ENCODE results near the gene MTURN.

Gene MTURN

DNA sequence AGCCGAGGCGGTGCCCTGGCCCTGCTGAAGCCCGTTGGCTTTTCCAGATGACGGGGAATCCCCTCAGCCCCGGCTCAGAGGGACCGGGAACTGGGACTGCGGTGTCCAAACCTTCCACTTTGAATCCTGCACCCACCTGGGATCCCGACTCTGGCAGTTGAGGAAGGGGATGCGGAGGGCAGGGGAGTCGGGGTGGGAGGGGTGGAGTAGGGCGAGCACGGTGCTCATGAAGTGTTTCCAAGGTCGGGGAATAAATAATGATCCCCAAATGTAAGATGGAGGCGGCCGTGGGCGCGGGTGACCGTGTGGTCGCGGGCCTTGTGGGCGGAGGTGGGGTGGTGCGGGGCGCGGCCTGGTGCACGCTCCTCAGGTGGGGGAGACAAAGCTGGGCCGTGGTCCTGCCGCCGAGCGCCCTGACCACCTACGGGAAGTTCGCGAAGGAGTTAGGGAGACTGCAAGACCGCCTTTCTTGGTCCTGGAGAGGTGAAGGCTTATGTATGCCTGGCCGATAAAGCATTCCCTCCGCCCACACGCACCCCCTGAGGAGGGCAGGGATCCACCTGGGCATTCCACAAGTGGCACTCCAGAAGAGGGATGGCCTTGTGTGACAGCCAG, 1.4 kb downstream of the MTURN start:
- DNase-seq, result no peak

DNA sequence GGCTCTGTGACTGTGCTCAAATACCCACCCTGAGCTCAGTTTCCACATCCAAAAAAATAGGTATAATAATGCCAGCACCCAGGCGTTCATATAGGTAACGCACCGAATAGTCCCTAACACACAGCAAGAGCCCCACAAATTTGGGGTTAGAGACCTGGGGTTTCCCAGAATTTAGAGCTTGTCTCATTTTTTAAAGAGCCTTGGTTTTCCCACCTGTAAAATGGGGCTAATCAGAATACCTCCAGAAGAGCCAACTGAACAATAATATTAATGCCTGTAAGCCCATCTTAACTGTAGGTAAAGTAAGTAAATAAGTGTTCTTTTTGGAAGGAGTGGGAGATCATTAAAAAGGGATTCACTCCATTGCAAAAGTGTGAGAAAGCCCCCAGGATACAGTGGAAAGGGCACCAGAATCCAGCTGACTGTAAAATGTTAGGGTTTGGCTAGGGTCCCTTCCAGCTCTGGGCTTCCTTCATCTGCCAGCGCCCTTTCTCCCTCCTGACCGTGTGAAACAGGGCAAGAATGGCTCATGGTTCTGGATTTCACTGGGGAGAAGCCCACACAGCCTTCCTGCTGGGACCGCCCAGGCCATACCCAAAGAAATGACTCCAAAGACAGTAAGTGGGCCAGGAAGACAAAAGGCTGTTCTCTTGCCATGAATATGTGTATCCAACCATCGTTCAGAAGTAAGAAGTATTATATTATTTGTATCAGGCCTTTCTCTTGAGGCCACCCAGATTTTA, 2.1 kb downstream of the MTURN start:
- no peak for DNase-seq

DNA sequence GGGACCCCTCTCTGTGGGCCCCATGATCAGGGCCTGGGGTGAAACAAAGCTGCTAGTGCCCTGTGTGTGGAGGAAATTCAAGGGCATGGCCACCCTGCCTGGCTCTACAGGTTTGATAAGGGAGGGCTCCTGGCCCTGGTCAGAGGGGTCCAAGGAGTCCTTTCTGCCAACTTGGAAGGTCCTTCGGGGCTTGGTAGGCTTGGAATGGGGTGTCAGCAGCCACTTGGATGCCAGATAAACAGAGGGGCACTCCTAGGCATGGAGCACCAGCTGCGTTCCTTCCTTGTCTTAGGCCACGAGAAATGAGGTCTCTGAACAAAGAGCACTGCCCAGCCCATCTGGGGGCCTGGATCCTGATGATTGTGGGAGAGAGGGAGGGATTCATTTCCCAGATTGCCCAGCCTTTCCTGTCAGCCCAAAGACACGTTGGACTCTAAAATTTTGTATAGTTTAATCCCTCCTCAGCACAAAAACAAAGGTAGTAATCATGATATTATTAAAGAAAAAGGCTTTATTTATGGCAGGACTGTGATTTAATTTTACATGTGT, 5.1 kb downstream of the MTURN start:
- no peak for DNase-seq

DNA sequence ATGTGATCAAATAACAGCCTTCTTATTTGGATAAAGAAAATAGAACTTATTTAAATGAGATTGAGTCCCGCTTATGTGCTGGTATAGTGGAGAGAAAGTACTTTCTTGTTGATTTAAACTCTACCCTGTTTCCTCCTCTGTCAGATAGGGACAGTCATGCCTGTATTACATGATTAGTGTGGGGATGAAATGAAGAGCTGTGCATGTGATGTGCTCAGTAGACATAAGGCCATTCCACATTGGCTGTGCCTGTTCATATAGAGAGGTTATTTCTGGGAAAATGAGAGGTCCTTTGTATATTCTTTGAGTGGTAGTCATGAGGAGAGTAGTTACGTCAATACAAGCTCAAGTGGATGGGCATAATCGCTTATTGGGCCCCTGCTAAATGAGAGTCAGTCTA, 5.7 kb downstream of the MTURN start:
- DNase-seq, result no peak

DNA sequence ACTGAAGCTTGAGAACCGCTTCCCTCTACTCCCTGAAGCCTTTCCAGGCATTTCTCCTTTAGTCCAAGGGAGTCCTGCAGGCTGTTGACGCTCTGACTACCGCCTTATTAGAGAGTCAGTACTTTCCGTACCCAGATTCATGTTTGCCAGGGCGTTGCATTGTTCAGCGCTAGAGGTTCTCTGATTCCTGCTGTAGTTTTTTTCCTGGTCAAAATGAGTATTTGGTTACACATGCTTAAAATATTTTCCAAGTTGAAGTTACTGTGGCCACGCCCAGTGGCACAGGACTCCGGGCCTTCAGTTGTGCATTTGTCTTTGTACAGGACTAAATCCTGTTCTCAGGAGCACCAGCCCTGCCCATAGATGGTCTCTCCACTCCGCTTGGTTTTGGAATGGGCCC, 7.9 kb downstream of the MTURN start:
- no peak for DNase-seq

DNA sequence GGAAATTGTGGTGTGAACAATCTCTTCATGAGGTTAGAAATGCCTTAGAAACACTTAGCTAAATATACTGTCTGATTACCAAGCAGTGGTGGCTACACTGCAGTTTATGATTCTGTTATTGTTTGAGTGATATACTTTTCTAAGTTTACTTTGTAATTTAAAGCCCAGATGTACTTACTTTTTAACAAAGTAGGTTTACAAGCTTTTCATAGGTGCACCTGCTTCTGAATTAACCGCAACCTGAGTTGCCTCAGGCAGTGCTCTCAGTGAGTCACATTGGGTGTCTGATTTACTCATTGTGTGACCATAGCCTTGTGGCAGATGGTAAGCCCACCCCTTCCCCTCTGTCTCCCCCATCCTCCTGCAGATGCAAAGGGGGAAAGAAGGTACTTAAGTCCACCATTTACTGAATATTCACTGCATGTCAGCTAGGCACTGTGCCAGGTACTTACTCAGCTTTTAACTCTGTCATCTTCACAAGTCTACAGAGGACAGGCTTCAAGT, 9.0 kb downstream of the MTURN start:
- no peak for DNase-seq

DNA sequence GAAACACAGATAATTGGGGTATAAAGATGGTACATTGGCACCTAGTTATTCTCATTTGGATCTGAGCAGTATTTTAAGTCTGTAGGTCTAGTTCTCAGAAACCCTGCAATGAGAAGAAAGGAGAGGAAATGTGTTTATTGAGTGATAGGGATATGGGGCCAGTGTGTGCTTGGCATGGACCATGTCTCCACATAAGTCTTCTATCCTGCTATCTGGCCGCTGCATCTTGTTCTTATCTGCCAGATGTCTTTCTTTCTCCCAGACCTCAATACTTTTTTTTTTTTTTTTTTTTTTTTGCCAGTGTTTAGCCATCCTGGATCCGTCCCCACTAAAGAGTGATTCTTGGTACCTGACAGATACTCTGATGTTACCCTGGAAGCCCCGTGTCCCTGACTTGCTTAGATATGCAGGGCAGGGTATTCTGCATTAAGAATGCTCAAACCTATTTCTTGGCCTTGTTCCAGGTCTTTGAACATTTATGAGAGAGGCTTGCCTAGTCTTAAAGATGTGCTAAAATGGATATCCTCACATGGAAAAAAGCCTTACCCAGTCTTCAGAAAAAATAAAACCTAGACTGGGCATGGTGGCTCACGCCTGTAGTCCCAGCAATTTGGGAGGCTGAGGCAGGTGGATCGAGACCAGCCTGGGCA, 10.0 kb downstream of the MTURN start:
- no peak for DNase-seq

DNA sequence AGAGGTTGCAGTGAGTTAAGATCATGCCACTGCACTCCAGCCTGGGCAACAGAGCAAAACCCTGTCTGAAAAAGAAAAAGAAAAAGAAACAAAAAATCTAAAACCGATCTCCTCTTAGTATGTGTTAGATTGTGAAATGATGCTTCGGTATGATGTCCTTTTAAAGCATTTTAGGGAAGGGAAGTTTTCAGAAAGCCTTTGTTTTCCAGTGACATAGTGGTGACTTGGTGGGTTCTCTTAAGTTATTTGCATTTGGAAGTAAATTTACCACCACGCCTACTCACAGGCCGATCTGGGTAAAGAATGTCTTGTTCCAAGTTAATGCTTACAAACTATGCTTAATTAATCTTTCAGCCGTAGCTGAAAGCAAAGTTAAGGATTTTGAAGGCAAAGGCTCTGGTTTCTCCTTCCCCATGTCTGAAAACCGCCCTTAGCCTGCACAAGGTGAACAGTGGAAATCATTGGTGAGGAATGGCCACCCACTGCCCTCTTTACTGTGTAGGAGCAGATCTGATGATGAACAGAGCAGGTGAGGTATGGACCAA, 10.7 kb downstream of the MTURN start:
- DNase-seq, result no peak

DNA sequence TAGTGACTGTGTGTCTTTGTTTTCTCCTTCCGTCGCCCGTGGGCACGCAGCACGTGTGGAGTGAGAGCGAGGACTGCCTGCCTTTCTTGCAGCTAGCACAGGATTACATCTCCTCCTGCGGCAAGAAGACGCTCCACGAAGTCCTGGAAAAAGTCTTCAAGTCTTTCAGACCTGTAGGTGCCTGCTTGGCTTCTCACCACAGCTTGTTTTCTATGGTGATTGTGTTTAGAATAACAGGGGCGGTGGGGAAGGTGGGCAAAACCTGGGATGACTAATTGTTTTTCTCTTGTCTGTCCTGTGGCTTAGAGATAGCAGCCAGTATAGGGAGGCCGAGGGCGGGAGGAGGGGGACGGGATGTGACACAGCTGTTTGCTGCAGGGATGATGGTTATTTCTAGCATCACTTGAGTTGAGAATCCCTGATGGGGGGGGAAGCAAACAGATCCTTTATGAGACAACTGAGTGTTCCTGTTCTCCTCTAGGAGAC, 11.4 kb downstream of the MTURN start:
- no peak for DNase-seq

DNA sequence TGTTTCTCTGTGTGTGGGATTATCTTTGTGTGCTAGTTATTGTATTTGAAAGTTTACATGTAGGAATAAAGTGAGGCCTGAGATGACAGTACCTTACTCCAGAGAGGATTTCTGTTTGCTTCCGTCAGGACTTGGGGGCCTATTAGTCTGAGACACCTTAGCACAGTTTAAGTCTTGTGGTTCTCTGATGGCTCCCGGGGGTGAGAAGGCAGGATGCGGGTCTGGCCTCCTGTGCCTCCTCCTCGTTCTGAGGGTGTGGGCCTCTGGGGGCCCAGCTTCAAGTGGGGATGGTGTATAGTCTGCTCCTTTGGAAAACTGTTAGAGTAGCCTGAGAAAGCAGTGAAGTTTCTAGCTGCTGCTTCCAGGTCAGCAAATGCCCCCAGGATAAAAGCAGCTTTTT, 12.4 kb downstream of the MTURN start:
- no peak for DNase-seq

DNA sequence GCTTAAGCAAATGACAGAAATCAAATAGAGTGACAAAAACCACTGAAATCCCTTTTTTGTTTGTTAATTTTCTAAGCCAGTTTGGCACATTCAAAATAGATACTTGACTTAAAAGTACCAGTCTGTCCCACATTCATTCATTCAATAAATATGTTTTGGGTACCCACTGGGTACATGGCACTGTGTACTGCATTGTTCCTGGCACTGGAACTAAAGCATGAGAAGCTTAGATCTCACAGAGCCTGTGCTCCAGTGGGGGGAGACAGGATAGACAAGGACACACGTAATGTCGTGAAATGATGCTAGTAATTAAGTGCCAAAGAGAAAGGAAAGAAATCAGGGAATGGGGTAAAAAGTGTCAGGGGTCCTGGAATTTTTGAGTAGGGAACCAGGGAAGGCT, 13.0 kb downstream of the MTURN start:
- no peak for DNase-seq

DNA sequence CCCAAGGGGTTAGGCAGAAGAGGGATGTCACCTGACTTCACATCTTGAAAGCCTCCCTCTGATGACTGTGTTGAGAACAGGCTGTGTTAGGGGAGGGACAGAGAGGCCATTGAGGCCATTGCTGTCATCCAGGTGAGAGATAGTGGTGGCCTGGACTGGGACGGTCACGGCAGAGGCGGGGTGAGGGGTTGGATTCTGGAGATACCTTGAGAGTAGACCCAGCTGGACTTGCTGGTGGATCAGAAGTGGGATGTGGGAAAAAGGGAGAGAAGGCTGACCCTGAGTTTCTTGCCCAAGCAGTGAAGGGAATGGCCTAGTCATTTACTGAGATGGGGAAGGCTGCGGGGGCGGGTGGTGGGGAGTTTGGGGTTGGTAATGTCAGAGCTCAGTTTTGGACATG, 13.6 kb downstream of the MTURN start:
- DNase-seq, result no peak

DNA sequence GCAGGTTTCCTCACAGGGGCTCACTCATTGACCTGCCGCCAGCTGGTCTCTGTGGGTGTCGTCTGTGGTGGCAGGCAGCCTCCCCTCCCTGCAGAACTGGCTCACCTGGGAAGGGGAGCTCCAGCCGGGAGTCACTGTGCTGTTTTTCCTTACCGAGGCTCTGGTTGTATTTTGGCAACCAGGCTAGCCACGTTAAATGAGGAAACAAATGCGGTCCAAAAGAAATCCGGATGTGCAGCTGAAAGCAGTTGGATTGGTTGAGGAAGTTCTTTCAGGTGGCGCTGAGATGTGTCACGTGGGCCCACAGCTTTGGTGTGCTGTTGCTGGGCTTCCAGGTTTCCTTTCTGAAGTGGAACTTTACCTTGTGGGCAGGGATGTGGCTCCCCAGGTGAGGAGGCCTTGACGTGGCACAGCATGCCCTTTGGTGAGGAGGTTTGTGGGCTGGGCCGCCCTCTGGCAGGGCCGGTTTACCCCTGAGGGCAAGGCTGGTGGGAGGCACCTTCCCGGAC, 14.2 kb downstream of the MTURN start:
- DNase-seq, result no peak

DNA sequence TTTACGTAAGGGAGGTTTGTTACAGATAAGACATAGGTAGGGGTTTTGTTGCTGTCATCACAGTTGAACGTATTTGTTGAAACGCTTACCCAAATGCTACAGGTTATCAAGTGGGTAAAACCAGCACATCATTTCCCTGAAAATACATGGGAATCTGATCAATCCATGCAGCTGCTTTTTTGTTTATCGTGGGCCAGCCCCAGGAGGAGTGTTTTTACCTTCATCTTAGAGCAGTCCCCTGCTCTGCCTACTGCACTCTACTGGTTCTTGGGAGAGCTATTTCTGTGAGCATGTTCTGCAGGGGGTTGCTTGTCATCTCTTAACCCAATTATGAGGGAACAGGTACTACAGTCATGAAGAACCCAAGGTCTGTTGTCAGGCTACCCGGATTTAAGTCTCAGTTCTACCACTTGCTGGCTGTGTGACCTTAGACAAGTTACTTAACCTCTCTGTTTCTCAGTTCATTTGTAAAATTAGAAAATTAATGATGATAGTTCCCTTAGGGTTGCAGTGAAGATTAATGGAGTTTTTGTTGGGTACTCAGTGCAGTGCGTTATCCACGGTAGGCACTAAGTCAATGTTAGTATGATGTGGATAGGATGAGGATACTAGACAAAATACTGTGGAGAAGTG, 15.0 kb downstream of the MTURN start:
- no peak for DNase-seq

DNA sequence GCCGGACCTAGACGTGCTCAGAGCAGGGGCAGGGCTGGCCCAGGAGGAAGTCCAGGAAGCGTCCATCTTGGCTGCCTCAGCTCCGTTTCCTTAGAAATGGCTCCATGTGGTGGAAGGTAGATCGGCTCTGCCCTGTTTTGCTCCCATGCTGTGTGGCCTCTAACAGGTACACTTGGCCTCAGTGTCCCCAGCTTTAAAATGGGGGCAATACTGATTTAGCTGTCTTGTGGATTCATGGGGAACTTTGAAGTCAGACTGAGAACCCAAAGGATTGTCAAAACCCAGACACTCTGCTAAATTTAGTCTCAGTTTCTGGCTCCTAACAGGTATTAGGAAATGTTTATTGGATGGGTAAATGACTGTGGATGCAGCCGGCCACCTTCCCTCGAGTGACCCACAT, 15.9 kb downstream of the MTURN start:
- DNase-seq, result no peak

DNA sequence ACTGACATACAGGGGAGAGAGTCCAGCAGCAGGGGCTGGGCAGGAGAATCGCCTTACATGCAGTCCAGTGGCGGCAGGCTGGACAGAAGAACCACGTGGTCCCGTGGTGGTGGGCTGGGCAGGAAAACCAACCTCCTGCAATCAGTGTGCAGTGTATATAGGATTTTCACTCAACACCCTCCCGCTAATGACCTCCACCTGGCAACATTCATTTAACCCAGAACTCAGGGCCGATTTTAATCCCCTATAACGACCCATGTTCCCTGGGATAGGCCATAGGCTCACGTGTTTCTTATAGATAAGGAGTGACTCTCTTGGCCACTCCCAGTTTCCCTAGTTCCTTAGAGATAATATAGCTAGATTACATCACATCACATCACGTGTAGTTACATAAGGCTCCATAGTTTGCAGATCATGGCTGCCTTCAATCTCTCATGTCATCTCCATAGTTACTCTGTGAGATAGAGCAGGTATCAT, 19.4 kb downstream of the MTURN start:
- no peak for DNase-seq

DNA sequence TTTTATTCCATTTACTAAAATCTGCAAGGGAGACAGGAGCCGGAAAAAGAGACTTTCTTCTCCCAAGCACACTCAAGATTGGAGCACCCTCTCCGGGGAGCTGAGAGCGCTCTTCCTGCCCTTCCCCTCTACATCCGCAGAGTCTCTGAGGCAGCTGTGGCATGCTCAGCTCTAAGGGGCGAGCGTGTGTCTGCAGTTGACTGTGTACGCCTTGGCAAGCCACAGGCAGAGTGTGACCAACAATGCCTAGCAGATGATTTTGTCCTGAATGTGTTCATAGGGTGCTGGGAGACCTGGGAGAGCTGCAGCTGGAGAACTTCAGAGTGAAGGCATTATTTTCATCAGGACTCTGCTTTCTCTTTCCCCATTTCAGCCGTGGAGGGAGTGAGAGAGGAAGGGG, 20.7 kb downstream of the MTURN start:
- no peak for DNase-seq

DNA sequence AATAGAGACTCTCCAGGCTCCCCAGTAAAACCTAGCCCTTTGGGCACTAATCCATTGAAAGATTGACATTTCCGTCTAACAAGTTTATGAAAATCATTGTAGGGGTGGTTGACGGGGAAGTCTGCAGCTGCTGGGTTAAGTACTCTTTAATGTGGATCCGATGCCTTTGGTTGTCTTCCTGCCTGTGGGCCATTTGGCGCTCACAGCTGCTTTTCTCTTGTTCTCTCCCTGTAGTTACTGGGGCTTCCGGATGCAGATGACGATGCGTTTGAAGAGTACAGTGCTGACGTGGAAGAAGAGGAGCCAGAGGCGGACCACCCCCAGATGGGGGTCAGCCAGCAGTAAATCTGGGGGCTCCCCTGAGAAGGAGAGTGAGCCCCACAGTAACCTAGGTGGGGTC, 22.4 kb downstream of the MTURN start:
- no peak for DNase-seq

DNA sequence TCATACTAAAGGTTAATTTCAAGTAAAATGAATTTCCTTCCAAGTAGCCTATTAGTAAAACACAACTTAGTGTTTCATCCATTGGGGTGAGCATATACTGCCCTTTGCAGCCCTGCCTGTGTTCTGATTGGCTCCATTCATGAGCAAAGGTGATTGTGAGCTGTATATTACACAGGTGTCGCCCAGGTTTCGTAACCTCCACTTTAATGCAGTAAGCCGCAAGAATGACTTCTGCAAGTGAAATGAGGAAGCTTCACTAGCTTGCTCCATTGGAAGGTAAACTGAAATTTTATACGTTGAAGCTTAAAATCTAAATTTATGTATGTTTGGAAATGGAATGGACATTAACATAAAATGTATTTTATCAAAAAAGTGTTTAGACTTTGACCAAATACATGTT, 24.4 kb downstream of the MTURN start:
- no peak for DNase-seq

DNA sequence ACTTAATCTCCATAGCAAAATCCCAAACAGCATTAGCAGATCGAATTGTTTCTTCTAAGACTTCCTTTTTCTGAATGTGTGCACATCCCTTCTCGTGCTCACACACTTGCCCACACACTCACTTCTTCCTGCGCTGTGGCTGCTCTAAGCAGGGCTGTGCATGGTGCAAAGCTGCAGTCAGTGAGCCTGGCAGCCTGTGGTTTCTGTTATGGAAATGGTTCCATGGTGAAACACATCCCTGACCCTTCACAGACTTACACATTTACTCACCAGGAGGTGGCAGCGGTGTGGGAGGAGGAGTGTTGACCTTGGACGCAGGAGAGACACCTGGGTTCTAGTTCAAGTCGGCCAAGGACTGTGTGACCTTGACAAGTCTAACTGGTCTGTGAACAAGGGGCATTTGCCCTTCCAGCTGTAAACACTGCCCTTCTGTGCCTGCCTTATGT, 24.9 kb downstream of the MTURN start:
- DNase-seq, result no peak

DNA sequence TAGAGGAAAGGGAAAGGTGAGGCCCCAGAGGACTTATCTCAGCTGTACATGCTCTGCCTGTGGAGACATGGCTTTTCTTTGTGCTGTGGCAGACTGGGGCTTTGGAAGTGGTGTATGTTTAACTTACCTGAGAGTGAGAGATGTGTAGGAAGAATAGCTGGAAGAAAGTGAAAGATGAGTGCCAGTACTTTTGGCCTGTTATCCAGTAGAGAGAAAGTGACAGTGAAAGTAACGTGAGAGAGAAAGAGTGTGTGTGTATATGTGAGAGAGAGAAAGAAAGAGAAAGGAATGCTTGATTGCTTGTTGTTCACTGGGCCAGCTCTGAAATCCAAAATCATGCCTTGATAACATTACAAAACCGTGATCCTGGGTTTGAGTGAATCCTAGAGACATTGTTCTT, 25.5 kb downstream of the MTURN start:
- no peak for DNase-seq

DNA sequence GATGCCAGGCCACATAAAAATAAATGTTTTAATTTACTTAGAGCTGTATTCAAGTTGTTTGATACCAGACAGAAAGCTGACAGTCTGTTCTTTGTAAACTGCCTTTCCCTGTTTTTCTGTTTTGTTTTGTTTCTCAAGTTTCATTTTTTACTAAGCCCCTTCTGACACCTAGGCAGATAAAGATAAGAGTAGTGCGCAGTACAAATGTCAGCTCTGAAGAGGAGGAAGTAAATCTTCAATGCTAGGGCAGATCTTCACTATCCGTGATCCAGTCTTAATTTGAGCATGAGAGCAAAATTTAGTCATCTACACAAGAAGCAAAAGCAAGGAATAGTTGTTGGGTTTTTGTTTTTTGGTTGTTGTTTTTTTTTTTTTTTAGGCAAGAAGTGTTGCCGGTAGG, 27.3 kb downstream of the MTURN start:
- no peak for DNase-seq

Data from stimulated activated CD4-positive, alpha-beta T cell treated with anti-CD3 and anti-CD28 coated beads, Interleukin-2, amount 100 ng/mL, for 48 hours (primary cell).